Spleen (tissue), 7 donors: Measurements from ENCODE around the gene POMGNT2.

Experiments
- POLR2A ChIP-seq, 3 donors: fragments of 450-650 bp; IDR thresholded peaks; one replicate each; pipeline ENCODE4 v1.5.1; 2017; ENCODE audit warnings: antibody characterized with exemption in 3 of 3, mild to moderate bottlenecking in 1 of 3
- TF ChIP-seq, protein P1 (sequence below), 11 experiments: fragments of 200-600 bp in 7 of 11; fragments of 450-650 bp in 4 of 11; sonication (generic) in 4 of 11; IDR thresholded peaks in 8 of 11; conservative IDR thresholded peaks in 3 of 11; 1 replicate in 7 of 11; 2 replicates in 4 of 11; pipeline versions ENCODE4 v1.4.0 to v1.8.0; 2016 to 2021; ENCODE audit warnings: antibody characterized with exemption in 11 of 11, inconsistent platforms in 4 of 11, mild to moderate bottlenecking in 1 of 11
- donor health status: DM: no; HTN: no; CAD: no; lungs with moderate emphysema.
- donor health status: DM: no; HTN: no; CAD: no.
- donor health status: DM: no; HTN: no; CAD: no.

GRCh38 chr3:43087249-43087776 is 18.6 kb downstream of the POMGNT2 start:
- TF ChIP-seq, protein P1, sequence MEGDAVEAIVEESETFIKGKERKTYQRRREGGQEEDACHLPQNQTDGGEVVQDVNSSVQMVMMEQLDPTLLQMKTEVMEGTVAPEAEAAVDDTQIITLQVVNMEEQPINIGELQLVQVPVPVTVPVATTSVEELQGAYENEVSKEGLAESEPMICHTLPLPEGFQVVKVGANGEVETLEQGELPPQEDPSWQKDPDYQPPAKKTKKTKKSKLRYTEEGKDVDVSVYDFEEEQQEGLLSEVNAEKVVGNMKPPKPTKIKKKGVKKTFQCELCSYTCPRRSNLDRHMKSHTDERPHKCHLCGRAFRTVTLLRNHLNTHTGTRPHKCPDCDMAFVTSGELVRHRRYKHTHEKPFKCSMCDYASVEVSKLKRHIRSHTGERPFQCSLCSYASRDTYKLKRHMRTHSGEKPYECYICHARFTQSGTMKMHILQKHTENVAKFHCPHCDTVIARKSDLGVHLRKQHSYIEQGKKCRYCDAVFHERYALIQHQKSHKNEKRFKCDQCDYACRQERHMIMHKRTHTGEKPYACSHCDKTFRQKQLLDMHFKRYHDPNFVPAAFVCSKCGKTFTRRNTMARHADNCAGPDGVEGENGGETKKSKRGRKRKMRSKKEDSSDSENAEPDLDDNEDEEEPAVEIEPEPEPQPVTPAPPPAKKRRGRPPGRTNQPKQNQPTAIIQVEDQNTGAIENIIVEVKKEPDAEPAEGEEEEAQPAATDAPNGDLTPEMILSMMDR (IDR thresholded peaks at IDR 0.05 in 8 of 11, conservative IDR thresholded peaks at IDR 0.05 in 3 of 11) = peak in 1 of 11 experiments; percentile 13
- TF ChIP-seq POLR2A (IDR thresholded peaks at IDR 0.05) = no peak
